HCT116 (cell line): ENCODE data around the gene ADIPOR2. TPM values are rescaled to one million over a fixed set of nuclear protein-coding genes. Genes with fewer than 3 reads are reported as not detected.

Experiments used
- ATAC-seq: fragments of 200-7000 bp; cut with Tn5 transposase; 2 replicates; pipeline ENCODE4 v1.9.1; 2020; ENCODE audit warnings: mild to moderate bottlenecking, moderate library complexity
- BruUV-seq: library from RNA; stranded (reverse); fragments of 400-500 nt; replicated peaks from 2 replicates; lab custom pipeline; 2021; lab: Mats Ljungman, UMichigan
- CTCF ChIA-PET: fragments of 300-600 bp; sonication (Branson Sonifier 250); formaldehyde crosslinking; loops from one replicate; lab custom pipeline; 2021; ENCODE audit warnings: antibody characterized with exemption; lab: Charles Lee
- POLR2A ChIA-PET: fragments of 300-600, 350-600 bp; sonication (Branson Sonifier 250); formaldehyde crosslinking; loops from one replicate; lab custom pipeline; 2021; ENCODE audit warnings: antibody characterized with exemption; lab: Charles Lee
- RAD21 ChIA-PET, 2 experiments: fragments of 300-600 bp; sonication (Branson Sonifier 250); formaldehyde crosslinking; loops; one replicate each; lab custom pipeline; 2023; ENCODE audit warnings: low total read pairs in 2 of 2; ENCODE audit not compliant: uncharacterized antibody in 2 of 2, unreplicated experiment in 2 of 2, low non-redundant PET in 1 of 2; lab: Charles Lee
- DNase-seq: peaks from one replicate; pipeline ENCODE4 v3.0.0-alpha.2; 2010; ENCODE audit warnings: low read depth, low spot score
- H2AFZ ChIP-seq: fragments of 200-600 bp; shearing (Covaris generic), sonication (generic); 2 replicates; pipeline ENCODE4 v1.6.1; 2017; ENCODE audit warnings: low read depth, mixed run types, mixed read lengths, antibody characterized with exemption, low read length; ENCODE audit not compliant: poor library complexity, severe bottlenecking
- H3K27ac ChIP-seq: 2 replicates; pipeline ENCODE4 v1.5.1; 2012; ENCODE audit warnings: low read depth, low read length
- H3K27me3 ChIP-seq: fragments of 200-600 bp; sonication (generic); 2 replicates; pipeline ENCODE4 v1.6.1; 2016; ENCODE audit warnings: mixed run types, low read length, mixed read lengths; ENCODE audit not compliant: insufficient read depth
- H3K36me3 ChIP-seq, 2 experiments: fragments of 200-500 bp in 1 of 2; fragments of 200-600 bp in 1 of 2; sonication (Bioruptor generic) in 1 of 2; sonication (generic) in 1 of 2; 2 replicates each; pipeline versions ENCODE4 v1.5.1 to v1.6.1; 2014 to 2016; ENCODE audit warnings: low read length in 2 of 2, inconsistent platforms in 1 of 2, mixed read lengths in 1 of 2, mixed run types in 1 of 2; ENCODE audit not compliant: insufficient read depth in 2 of 2, control insufficient read depth in 1 of 2
- H3K4me1 ChIP-seq, 2 experiments: fragments of 200-600 bp in 1 of 2; sonication (generic) in 1 of 2; 2 replicates each; pipeline versions ENCODE4 v1.5.1 to v1.6.1; 2012 to 2017; ENCODE audit warnings: low read length in 2 of 2, inconsistent platforms in 1 of 2, mild to moderate bottlenecking in 1 of 2, mixed read lengths in 1 of 2, mixed run types in 1 of 2, moderate library complexity in 1 of 2; ENCODE audit not compliant: insufficient read depth in 2 of 2, control insufficient read depth in 1 of 2
- H3K4me2 ChIP-seq: fragments of 200-600 bp; sonication (generic); 2 replicates; pipeline ENCODE4 v1.6.1; 2017; ENCODE audit warnings: mixed run types, low read length, mixed read lengths
- H3K4me3 ChIP-seq, 2 experiments: fragments of 200-600 bp in 1 of 2; sonication (generic) in 1 of 2; replicated peaks in 1 of 2; 2 replicates each; pipeline ENCODE4 v1.5.1; 2011 to 2016; ENCODE audit warnings: low read length in 2 of 2, control low read depth in 1 of 2, low read depth in 1 of 2, mild to moderate bottlenecking in 1 of 2, mixed read lengths in 1 of 2, mixed run types in 1 of 2
- H3K79me2 ChIP-seq: fragments of 200-600 bp; sonication (generic); 2 replicates; pipeline ENCODE4 v1.6.1; 2017; ENCODE audit warnings: mild to moderate bottlenecking, mixed run types, low read length, moderate library complexity, mixed read lengths; ENCODE audit not compliant: insufficient read depth
- H3K9ac ChIP-seq: fragments of 200-600 bp; sonication (generic); 2 replicates; pipeline ENCODE4 v1.6.1; 2016; ENCODE audit warnings: low read length, mixed read lengths
- H3K9me2 ChIP-seq: fragments of 200-600 bp; sonication (generic), shearing (Covaris generic); 2 replicates; pipeline ENCODE4 v1.6.1; 2017; ENCODE audit warnings: mixed run types, mild to moderate bottlenecking, moderate library complexity; ENCODE audit not compliant: insufficient read depth
- H3K9me3 ChIP-seq, 2 experiments: fragments of 200-500 bp in 1 of 2; fragments of 200-600 bp in 1 of 2; sonication (Bioruptor generic) in 1 of 2; sonication (generic) in 1 of 2; 2 replicates each; pipeline ENCODE4 v1.6.1; 2014 to 2017; ENCODE audit warnings: low read length in 2 of 2, mixed read lengths in 2 of 2, inconsistent platforms in 1 of 2, low read depth in 1 of 2, mild to moderate bottlenecking in 1 of 2, mixed run types in 1 of 2, moderate library complexity in 1 of 2; ENCODE audit not compliant: control insufficient read depth in 1 of 2, insufficient read depth in 1 of 2
- H4K20me1 ChIP-seq: fragments of 200-600 bp; sonication (generic), shearing (Covaris generic); 2 replicates; pipeline ENCODE4 v1.6.1; 2017; ENCODE audit warnings: mixed run types, mild to moderate bottlenecking, moderate library complexity; ENCODE audit not compliant: insufficient read depth
- CEBPB ChIP-seq: IDR thresholded peaks from 2 replicates; pipeline ENCODE4 v1.6.1; 2012; ENCODE audit warnings: low read depth
- EGR1 ChIP-seq: IDR thresholded peaks from 2 replicates; pipeline ENCODE4 v1.6.1; 2012; ENCODE audit warnings: low read depth
- ELF1 ChIP-seq: IDR thresholded peaks from 2 replicates; pipeline ENCODE4 v1.6.1; 2012; ENCODE audit warnings: low read depth, borderline replicate concordance
- EZH2 ChIP-seq: fragments of 200-600 bp; sonication (generic); IDR thresholded peaks from 2 replicates; pipeline ENCODE4 v1.6.1; 2017; ENCODE audit warnings: antibody characterized with exemption, mixed run types
- FOSL1 ChIP-seq: IDR thresholded peaks from 2 replicates; pipeline ENCODE4 v1.6.1; 2012; ENCODE audit warnings: low read depth
- POLR2AphosphoS5 ChIP-seq: IDR thresholded peaks from 2 replicates; pipeline ENCODE4 v1.6.1; 2011; ENCODE audit warnings: mild to moderate bottlenecking, low read depth, low read length, moderate library complexity
- RAD21 ChIP-seq: IDR thresholded peaks from 2 replicates; pipeline ENCODE4 v1.6.1; 2012; ENCODE audit warnings: low read depth, mild to moderate bottlenecking
- SIN3A ChIP-seq: IDR thresholded peaks from 2 replicates; pipeline ENCODE4 v1.6.1; 2012; ENCODE audit warnings: low read depth
- SRF ChIP-seq: IDR thresholded peaks from 2 replicates; pipeline ENCODE4 v1.6.1; 2012; ENCODE audit warnings: low read depth
- TCF7L2 ChIP-seq: IDR thresholded peaks from 2 replicates; pipeline ENCODE4 v1.7.0; 2011; ENCODE audit warnings: borderline replicate concordance, inconsistent platforms; ENCODE audit not compliant: insufficient read depth, insufficient read length; ENCODE audit errors: extremely low read depth
- YY1 ChIP-seq: IDR thresholded peaks from 2 replicates; pipeline ENCODE4 v1.6.1; 2011; ENCODE audit warnings: low read length, low read depth, moderate library complexity, mild to moderate bottlenecking; ENCODE audit not compliant: insufficient replicate concordance; ENCODE audit errors: extremely low read depth
- intact Hi-C: fragments of 100-400 bp; cut with micrococcal nuclease; formaldehyde crosslinking; loops from 2 replicates; pipeline ENCODE4 v1.10.0; 2022
- total RNA-seq: library from RNA; stranded (reverse); gene quantifications from one replicate; pipeline ENCODE4 v1.2.1, GENCODE V29; 2021; ENCODE audit not compliant: unreplicated experiment
- TF ChIP-seq, protein P1 (sequence below): IDR thresholded peaks from 2 replicates; pipeline ENCODE4 v1.6.1; 2012; ENCODE audit warnings: low read depth
- TF ChIP-seq, protein P2 (sequence below): IDR thresholded peaks from 2 replicates; pipeline ENCODE4 v1.6.1; 2011; ENCODE audit warnings: mild to moderate bottlenecking, low read length, moderate library complexity; ENCODE audit not compliant: insufficient replicate concordance; ENCODE audit errors: extremely low read depth

The ADIPOR2 gene
- total RNA-seq, 1 experiment from 2014 or later, result 69.9 TPM

DNA sequence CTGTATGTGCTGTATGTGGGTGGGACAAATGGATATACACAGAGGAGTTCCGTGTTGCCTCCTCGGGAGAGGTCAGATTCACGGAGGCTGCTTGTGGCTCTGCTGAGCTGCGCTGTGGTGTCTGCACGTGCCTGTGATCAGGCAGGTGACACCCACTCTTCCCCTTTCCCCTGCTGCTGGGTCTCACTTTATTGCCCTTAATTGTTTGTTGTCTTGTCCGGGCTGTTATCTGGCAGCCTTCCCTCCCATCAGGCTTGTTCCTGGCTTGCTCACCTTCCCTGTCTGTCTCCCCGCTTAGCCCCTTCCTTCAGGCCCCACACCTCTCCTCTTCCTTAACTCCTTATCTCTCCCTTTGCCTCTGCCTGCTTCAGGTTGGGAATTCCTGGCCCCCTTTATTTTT lies 48.4 kb upstream of the ADIPOR2 start (continued):
- TF ChIP-seq, protein P1, sequence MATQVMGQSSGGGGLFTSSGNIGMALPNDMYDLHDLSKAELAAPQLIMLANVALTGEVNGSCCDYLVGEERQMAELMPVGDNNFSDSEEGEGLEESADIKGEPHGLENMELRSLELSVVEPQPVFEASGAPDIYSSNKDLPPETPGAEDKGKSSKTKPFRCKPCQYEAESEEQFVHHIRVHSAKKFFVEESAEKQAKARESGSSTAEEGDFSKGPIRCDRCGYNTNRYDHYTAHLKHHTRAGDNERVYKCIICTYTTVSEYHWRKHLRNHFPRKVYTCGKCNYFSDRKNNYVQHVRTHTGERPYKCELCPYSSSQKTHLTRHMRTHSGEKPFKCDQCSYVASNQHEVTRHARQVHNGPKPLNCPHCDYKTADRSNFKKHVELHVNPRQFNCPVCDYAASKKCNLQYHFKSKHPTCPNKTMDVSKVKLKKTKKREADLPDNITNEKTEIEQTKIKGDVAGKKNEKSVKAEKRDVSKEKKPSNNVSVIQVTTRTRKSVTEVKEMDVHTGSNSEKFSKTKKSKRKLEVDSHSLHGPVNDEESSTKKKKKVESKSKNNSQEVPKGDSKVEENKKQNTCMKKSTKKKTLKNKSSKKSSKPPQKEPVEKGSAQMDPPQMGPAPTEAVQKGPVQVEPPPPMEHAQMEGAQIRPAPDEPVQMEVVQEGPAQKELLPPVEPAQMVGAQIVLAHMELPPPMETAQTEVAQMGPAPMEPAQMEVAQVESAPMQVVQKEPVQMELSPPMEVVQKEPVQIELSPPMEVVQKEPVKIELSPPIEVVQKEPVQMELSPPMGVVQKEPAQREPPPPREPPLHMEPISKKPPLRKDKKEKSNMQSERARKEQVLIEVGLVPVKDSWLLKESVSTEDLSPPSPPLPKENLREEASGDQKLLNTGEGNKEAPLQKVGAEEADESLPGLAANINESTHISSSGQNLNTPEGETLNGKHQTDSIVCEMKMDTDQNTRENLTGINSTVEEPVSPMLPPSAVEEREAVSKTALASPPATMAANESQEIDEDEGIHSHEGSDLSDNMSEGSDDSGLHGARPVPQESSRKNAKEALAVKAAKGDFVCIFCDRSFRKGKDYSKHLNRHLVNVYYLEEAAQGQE, result no peak
- TF ChIP-seq FOSL1 (no peak), SRF (no peak), CEBPB (no peak), SIN3A (no peak), RAD21 (no peak)

DNA sequence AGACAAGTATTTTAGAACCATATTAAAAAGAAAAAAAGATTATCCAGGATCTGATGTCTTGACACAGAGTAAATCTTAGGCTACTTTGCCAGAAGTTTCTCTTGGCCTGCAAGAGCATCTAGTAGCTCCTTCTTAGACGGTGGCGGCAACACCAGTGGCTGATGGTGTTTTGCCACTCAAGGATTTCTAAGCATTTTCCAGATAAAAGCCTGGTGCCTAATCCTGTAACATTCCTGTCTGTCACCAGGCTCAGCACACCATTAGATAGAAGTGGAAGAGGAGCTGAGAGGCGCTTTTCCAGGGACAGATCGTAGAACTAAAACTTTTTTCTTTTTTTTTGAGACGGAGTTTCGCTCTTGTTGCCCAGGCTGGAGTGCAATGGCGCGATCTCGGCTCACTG lies 47.8 kb upstream of the ADIPOR2 start:
- DNase-seq (no peak), ATAC-seq (no peak)
- Histone ChIP-seq H2AFZ (no peak overlapping the region), H4K20me1 (no peaks in the 10 kb centered on the region), H3K4me2 (no peak overlapping the region), H3K36me3 (no peaks in the 10 kb centered on the region), H3K79me2 (no peaks in the 10 kb centered on the region), H3K4me3 (no peak overlapping the region), H3K27me3 (no peaks in the 10 kb centered on the region), H3K4me1 (no peaks in the 10 kb centered on the region), H3K27ac (no peak overlapping the region), H3K9me3 (no peaks in the 10 kb centered on the region), H3K9ac (no peak overlapping the region), H3K9me2 (no peaks in the 10 kb centered on the region)
- TF ChIP-seq POLR2AphosphoS5 (no peak), CEBPB (no peak), EGR1 (no peak), YY1 (no peak), ELF1 (no peak), TCF7L2 (no peak), EZH2 (no peak)
- TF ChIP-seq, protein P2, sequence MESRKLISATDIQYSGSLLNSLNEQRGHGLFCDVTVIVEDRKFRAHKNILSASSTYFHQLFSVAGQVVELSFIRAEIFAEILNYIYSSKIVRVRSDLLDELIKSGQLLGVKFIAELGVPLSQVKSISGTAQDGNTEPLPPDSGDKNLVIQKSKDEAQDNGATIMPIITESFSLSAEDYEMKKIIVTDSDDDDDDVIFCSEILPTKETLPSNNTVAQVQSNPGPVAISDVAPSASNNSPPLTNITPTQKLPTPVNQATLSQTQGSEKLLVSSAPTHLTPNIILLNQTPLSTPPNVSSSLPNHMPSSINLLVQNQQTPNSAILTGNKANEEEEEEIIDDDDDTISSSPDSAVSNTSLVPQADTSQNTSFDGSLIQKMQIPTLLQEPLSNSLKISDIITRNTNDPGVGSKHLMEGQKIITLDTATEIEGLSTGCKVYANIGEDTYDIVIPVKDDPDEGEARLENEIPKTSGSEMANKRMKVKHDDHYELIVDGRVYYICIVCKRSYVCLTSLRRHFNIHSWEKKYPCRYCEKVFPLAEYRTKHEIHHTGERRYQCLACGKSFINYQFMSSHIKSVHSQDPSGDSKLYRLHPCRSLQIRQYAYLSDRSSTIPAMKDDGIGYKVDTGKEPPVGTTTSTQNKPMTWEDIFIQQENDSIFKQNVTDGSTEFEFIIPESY, result no peak
- no TSS peak for BruUV-seq
- intact Hi-C loops, result no loop called here
- RAD21 ChIA-PET, result no interaction called here
- CTCF ChIA-PET, result interaction anchor here (1.5 to 1.9 kb wide), 2 partner anchors 8 to 10 kb away, joined by 7 to 13 read pairs; no protein-coding TSS in a partner anchor
- POLR2A ChIA-PET, result no interaction called here
